Iris pigment epithelial cell (primary cell): ENCODE measurements around the gene LDB2.

Source experiments
- DNase-seq: peaks from one replicate; pipeline ENCODE4 v3.0.0-alpha.2; 2011; ENCODE audit warnings: low read depth

Gene LDB2

DNA sequence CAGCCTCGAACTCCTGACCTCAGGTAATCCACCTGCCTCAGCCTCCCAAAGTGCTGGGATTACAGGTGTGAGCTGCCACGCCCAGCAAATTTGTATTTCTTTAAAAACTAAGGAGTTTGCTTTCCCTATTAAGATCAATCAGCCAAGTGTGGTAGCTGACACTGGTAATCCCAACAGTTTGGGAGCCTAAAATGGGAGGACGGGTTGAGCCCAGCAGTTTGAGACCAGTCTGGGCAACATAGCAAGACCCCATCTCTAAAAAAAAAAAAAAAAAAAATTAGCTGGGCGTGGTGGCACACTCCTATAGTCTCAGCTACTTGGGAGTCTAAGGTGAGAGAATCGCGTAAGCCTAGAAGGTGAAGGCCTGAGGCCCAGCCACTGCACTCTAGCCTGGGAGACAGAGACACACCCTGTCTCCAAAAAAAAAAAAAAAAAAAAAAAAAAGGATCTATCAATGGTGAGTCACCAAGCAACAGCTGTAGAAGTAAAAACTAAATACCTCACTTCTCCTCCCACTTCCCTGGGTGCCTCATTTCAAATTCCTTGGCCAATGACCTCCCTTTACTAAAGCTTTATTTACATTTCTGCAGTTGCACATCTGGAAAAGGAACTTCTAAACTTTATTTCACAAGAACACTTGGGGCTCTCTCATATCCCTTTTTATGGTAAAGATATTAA is 54.5 kb downstream of the LDB2 start:
- peak; percentile 61 for DNase-seq

DNA sequence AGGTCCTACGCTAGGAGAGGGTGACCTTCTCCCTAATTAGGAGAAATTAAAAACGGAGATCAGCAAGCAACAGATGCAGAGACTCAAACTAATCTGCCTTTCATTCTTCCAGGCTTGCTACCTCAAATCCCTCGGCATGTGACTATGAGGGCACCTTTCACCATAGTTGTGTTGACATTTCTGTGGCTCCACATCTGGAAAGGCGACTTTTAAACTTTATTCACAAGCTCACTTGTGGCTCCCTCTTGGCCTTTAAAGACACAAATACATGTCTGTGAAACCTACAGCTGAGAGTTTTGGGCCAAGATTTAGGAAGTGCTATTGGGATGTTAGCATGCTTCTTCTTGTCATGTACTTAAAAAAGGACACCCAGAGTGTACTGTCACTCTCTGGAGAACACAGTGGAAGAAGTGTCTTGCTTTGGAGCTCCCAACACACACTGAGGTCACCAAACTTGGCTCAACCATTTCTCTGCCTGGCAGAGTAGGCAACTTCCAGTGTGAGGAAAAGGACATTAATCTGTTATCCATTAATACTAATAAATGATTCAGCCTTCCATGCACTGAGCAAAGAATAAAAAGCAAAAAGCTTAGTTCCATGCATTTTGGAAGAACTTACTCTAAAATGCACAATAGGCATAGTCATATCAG is 60.1 kb downstream of the LDB2 start:
- no peak for DNase-seq

DNA sequence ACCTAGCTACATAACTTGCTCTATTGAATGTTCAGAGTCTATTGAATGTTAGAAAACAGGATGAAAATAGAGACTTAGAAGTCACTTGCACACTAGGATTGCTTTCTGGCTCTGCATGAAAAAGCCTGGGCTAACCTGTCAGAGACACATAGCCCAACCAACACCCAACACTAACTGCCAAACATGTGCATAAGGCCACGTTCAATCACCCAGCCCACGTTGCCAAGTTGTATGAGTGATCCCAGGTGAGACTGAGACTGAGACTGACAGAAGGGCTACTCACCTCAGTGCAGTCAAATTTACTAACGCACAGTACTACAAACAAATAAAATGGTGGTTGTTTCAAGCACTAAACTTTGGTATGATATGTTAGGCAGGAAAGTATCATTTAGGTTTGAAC is 61.0 kb downstream of the LDB2 start:
- no peak for DNase-seq

DNA sequence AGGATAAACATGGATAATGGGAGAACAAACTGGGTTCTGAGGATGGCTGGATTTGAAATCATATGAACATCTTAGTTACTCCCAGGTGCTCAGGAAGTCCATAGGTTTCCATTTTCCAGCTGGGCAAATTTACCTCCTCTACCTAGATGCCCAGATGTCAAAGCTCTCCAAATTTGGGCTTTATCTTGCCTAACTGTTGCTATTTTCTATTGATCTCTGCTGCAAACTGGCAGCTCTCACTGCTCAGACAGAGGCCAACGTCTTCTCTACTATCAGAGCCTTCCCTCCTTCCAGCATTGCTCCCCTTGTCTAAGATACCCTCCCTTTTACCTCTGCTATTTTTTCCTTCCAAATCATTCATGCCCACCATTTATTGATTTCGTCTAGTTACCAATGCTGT is 62.1 kb downstream of the LDB2 start:
- no peak for DNase-seq

DNA sequence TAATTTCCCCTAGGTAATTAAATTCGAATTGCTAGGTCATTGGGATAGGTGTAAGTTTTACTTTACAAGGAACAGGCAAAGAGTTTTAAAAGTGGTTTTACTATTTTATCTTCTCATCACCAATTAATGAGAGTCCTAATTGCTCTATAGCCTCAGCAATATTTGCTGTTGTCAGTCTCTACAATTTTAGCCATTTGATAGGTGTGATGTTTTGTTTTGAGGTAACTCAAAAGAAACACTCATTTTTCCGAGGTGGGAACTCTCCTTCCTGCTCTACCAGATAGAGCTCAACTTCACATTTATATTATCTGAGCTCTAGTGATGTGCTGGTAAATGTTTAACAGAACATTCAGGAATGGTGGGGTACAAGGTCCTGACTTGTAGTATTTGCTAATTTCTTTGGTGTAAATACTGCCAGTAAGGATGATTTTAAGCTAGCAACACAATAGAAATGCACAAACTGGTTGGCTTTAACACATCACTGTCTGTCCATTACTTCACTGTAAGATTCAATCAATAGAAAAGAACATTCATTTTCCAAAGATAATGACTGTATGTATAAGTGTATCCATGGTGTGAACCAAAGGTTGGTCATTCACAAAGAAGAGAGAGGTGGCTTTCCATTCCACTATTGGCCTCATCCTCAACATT is 62.7 kb downstream of the LDB2 start:
- no peak for DNase-seq

DNA sequence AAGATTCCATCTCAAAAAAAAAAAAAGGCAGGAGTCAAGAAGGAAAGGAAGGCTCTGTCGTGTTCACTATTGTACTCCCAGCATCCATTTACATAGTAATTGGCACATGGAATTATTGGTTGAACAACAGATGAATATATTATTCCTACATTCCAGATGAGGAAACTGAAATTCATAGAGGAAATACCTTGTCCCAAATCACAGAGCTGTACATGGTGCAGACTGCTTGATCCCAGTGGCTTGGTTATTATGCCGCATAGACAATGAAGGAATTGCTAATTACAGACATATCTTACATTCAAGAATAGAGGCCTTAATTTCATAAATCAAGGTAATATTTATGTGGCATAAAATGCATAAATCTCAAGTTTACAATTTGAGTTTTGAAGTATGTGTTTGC is 63.6 kb downstream of the LDB2 start:
- DNase-seq, result no peak

DNA sequence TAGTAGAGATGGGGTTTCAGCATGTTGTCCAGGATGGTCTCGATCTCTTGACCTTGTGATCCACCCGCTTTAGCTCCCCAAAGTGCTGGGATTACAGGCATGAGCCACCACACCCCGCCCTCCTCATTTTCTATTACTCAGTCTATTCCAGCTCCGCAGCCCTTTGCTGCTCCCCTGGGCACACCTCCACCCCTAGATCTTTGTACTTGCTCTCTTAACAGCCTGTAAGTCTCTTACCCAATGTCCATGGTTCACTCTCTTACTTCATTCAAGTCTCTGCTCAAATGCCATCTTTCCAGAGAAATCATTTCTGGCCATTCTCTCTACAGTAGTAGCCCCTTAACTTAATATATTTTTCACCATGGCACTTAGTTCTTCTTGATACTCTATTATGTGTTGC is 64.7 kb downstream of the LDB2 start:
- DNase-seq, result no peak

DNA sequence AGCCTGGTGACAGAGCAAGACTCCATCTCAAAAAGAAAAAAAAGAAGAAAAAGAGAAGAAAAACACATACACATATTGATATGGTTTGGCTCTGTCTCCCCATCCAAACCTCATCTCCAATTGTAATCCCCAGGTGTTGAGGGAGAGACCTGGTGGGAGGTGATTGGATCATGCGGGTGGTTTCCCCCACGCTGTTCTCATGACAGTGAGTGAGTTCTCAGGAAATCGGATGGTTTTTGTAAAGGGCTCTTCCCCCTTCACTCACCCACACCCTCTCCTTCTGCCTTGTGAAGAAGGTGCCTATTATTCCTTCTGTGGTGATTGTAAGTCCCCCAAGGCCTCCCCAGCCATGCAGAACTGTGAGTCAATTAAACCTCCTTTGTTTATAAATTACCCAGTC is 68.4 kb downstream of the LDB2 start:
- no peak for DNase-seq

DNA sequence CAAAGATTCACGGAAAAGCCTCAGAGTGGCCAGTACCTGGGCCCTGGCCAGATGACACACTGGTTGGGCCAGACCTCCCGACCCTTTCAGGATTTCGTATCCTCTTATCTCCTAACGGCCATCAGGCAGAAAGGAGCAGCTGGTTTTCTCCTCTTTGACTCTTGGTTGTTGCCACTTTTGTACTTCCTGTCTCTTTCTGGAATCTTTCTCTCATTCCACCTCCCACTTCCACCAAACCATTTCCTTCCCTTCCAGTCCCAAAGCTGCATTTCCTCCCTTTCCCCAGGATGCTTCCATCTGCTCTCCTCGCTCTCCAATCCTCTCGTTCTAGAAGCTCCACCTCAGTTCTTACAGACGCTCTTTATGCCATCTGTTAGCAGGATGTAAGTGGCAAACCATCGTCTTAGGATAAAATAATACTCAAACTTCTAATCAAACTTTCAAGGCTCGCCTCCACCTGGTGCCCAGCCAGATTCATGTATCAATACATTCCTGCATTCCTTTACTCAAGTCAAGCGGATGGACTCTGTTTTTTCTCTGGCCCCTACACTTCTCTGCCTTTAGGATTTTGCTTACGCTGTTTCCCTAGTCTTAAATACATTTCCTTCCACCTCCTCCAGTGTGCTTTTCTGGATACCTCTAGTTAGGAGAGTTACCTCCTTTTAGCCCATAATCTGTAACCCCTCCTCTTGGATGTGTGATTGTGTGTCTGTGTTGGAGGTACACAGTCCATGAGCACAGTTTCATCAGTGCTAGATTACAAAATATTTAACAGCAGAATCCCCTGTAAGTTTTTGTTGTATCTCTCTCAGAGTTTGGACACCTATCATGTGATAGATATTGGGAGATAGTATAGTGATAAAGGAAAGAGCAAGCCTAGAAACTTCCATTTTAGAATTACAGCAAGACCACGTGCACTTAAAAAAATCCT is 70.4 kb downstream of the LDB2 start:
- no peak for DNase-seq

DNA sequence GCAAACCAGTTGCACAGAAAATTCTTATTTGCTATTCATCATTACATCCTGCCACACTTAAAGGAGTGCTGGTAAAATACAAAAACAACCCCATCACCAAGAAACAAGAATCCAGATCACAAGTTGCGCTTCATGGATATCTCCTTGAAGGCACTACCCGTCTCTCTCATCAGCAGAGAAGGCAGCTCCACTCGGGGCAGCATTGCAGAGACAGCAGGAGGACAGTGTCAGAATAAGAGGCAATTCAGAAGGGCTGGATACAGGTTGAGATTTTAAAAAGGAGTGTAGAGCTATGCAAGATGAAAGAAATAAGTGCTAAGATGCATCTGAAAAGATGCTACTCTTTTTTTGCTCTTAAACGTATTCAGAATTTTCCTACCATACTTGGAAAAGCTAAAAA is 71.4 kb downstream of the LDB2 start:
- no peak for DNase-seq

DNA sequence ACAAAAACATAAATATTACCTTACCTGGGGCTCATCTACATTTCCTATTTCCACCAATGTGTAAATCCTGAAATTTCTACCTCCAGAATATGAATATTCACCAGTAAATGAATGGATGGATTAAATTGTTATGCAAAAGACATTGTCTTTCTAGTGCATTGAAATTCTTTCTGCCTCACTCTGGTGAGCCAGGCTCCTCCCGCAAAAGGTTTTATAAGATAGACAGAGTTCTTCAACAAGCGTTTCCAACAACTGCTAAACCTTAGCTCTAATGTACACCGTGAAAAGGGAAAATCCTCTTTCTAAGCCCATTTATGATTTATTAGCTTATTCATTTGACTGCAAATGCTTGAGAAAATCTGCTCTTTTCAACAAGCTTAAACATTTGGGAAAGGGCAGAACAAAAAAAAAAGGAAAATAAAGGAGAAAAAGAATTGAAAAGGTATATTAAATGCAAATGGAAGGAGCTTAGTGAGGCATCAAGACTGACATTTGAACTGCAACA is 72.0 kb downstream of the LDB2 start:
- DNase-seq, result no peak

DNA sequence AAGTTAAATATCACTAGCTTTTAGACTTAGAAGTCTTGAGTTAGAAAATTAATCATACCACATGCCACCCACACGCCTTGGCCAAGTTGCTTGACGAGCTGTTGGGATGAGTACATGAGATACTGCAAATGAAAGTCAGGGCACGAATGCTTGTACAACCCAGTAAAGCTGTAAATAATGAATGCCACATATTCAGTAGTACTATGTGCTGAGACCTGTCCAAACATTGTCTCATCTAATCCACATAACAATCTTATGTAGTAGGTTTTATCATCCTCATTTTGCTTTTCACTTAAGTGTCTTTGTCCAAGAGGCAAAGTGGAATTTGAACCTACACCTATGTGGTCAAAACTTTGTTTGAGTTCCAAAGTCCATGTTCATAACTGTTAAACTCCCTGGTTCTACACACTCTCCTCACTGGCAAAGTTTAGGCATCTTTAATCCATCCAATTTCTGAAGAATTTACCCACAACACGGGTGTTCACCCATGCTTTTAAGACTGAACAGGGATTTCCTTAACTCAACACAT is 74.1 kb downstream of the LDB2 start:
- DNase-seq, result no peak

DNA sequence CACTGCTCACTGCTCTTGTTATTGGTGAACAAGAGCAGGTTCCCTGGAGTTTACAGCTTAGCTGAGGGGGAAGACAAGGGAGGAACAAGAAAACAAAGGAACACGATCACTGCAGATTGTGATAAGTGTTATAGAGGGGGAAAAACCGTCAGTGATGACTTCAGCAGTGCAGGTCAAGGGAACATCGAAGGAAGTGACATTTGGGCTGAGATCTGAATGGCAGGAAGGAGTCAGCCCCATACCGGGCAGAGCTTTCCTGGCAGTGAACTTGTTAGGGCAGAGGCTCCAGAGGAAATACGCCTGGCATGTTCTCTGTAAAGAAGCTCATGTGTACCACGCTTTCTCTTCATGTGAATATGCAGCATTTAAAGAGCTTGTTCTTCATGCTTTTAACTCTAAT is 78.1 kb downstream of the LDB2 start:
- no peak for DNase-seq

DNA sequence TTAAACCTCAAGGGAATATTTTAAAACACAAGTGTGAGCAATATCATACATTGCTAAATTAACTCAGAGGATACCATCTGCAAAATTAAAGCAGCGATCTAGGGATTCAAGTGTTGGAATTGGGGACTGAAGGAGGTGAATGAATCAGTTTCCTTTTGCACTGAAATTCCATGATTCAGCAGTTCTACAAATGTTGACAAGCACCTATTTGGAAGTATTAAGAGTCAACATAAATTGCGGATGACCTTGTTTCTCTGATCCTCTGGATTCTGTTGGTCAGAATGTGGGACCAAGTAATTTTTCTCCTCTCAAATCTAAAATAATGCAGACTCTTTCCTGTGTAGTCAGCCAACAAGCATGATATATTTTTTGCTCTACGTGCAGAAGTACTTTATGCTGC is 78.8 kb downstream of the LDB2 start:
- DNase-seq, result no peak

DNA sequence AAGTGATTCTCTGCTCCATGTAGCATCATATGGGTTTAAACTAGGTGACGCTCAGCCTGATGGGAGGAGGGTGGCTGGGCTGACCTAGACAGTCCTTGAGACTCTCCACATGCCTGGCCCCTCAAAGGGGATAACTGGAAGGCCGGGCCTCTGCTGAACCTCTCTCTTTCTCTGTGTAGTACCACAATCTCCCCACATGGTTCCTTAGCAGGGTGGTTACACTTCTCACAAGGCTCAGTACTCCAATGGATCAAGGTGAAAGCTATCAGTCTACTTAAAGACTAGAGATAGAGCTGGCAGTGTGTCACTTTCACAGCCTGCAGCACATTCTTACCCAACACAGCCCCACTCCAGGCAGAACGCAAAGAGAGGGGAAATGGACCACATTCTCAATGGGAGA is 80.4 kb downstream of the LDB2 start:
- no peak for DNase-seq

DNA sequence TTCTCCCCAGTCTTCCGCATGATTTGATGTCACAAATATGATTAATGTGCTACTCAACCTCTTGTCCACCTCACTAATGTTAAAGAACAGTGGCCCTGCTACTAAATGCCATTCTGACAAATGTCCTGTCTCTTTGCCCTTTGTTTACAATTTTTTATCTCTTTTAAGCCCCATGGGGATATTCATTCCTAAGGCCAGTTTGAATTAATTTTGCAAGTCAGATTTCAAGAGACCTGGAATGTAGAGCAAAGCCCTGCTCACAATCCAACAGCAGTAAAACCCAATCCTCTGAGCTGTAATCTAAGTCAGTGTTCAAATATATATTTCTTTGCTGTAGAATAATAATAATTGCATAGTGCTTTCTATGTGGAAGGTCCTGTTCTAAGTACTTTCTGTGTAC is 81.2 kb downstream of the LDB2 start:
- DNase-seq, result no peak

DNA sequence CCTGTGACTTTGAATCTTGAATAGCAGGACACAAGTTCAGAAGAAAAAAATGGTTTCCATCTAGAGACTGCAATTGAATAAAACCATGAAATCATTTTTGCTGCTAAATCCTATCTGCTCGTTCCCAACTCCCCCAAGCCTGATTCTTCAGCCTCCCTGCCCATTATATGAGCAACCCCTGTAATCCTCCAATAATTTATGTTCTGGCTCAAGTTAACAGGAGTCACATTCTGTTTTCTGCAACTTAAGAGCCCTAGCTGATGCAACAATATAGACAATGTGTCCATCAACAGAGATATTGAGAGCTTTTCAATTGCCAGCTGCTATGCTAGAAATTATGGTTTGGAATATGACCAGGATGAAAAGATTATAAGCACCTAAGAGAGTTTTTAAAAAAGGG is 84.1 kb downstream of the LDB2 start:
- no peak for DNase-seq

DNA sequence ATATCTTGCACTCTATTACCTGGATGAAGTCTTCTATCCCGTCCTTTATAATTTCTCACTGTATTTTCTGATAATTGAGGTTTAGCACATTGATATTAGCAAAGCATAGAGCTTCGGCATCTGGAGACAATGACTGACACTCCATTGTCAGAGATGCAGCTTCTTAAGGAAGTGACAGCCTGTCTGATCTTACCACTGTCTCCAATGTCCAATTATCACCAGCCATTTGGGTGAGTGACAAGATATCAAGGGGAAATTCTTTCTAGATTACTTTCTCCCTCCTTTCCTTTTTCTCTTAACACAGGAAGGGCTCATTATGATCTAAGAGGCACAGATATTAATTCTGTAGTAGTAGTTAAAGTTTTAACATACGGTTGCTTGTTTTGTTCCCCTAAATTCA is 86.4 kb downstream of the LDB2 start:
- DNase-seq, result no peak

DNA sequence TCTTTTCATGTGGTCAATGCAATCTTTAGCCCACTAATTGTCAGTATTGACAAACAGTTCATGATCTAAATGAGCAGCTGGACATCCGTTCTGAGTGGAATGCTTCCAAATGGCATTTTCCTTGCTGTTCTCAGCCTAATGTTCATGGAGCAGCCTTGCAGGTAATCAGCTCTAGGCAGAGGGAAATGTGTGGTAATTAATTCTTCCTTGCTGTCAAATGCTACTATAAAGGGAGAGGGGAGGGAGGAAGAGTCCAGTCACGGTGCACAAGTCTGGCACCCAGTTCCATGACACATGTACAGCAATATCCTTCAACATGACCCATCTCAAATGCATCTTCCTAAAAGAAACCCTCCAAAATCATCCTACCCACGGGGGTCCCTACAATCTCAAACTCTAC is 88.5 kb downstream of the LDB2 start:
- DNase-seq, result no peak

DNA sequence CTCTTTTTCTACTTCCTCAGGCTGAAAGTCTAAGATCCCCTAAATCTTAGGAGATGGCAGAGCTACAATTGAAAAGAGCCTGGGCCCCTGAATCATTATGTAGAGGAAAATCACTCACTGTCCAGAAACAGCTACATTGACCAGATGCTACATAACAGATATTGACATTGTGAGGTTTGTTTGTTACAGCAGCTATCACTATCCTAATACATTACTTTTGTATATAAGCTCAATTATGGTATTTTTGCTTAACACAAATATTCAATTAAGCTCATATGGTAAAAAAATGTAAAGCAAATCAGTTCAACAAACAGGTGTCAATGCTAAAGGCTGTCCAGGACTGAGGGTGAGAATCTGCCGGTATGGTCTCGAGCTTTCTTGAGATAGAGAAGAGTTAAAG is 89.4 kb downstream of the LDB2 start:
- DNase-seq, result no peak

DNA sequence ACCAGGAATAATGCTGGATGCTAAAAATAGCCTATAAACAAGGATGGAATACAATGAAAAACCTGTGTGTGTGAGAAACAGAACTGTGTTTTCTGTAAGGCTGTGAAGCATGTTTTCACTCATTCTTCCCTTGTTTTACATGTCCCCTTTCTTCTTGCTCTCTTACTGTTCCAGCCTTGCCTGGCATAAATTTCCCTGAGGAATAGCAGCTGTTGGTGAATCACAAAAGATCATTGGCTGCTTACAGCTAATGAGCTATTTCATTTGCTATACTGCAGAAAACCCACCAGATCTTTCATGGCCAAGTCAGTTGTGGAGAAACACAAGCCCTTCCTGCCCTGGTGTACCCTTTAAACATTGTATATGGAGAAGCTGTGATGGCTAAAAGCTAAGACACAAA is 91.1 kb downstream of the LDB2 start:
- no peak for DNase-seq

DNA sequence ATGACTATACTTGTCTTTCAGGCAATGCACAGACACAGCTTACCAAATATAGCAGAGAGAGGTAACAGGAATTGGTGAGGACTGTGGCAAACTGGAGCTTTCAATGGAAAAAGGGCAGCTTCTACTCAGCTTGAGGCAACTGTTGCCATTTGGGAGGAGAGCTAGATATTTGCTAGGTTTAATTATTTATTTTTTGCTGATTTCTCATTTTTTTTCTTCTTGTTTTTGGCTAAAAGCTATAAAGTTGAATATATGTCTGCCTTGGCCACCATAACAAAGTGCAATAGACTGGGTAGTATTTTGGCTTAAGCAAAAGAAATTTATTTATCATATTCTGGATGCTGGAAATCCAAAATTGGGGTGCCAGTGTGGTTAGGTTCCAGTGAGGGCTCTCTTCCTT is 93.9 kb downstream of the LDB2 start:
- no peak for DNase-seq
